ENCODE data around the gene TRAF3.

Gene TRAF3

GRCh38 chr14:102909911-102910310 lies 132.7 kb downstream of the TRAF3 start:
- no peak for TF ChIP-seq CTCF (IDR thresholded peaks at IDR 0.05; ENCODE audit: insufficient read depth, low read depth, low read length, missing control alignments)
- H3K4me3 ChIP-seq (ENCODE audit: low read length) = no peak overlapping the region

GRCh38 chr14:102910442-102910841 lies 133.2 kb downstream of the TRAF3 start:
- no peak overlapping the region for H3K4me3 ChIP-seq (ENCODE audit: low read length)
- no peak for TF ChIP-seq CTCF (IDR thresholded peaks at IDR 0.05; ENCODE audit: insufficient read depth, low read depth, low read length, missing control alignments)
- DNase-seq (ENCODE audit: low read depth) = no peak

More at GRCh38 chr14:102909911-102910310, 132.7 kb downstream of the TRAF3 start:
- DNase-seq (ENCODE audit: low read depth) = no peak

GRCh38 chr14:102911541-102911951 lies 134.3 kb downstream of the TRAF3 start:
- H3K4me3 ChIP-seq (ENCODE audit: low read length) = no peak overlapping the region
- no peak for TF ChIP-seq CTCF (IDR thresholded peaks at IDR 0.05; ENCODE audit: insufficient read depth, low read depth, low read length, missing control alignments)
- no peak for DNase-seq (ENCODE audit: low read depth)

GRCh38 chr14:102911991-102912761 lies 134.9 kb downstream of the TRAF3 start:
- no peak for TF ChIP-seq CTCF (IDR thresholded peaks at IDR 0.05; ENCODE audit: insufficient read depth, low read depth, low read length, missing control alignments)
- DNase-seq (ENCODE audit: low read depth) = no peak
- H3K4me3 ChIP-seq (ENCODE audit: low read length) = no peak overlapping the region

GRCh38 chr14:102913341-102914211 lies 136.3 kb downstream of the TRAF3 start:
- no peak overlapping the region for H3K4me3 ChIP-seq (ENCODE audit: low read length)
- no peak for DNase-seq (ENCODE audit: low read depth)
- no peak for TF ChIP-seq CTCF (IDR thresholded peaks at IDR 0.05; ENCODE audit: insufficient read depth, low read depth, low read length, missing control alignments)

- no peak overlapping the region for H3K4me3 ChIP-seq (ENCODE audit: low read length)
- no peak for TF ChIP-seq CTCF (IDR thresholded peaks at IDR 0.05; ENCODE audit: insufficient read depth, low read depth, low read length, missing control alignments)
- DNase-seq (ENCODE audit: low read depth) = no peak
Measured at GRCh38 chr14:102914474-102915291, 137.4 kb downstream of the TRAF3 start.
